Progenitor cell of endocrine pancreas (in vitro differentiated cells): ENCODE data around the gene GJA8. TPM values are rescaled to one million over a fixed set of nuclear protein-coding genes. Genes with fewer than 3 reads are reported as not detected.
"Not testable (repeated sequence)": the region's sequence is repeated elsewhere in the genome, so short reads cannot be mapped to it uniquely, and the experiment has no call there.

ENCODE experiments used
- DNase-seq: peaks from one replicate; pipeline ENCODE4 v3.0.0; 2021; ENCODE audit warnings: low spot score; ENCODE audit not compliant: unreplicated experiment
- H3K27ac Mint-ChIP-seq: 2 replicates; pipeline ENCODE4 v1.8.0; 2021; ENCODE audit warnings: mild to moderate bottlenecking, moderate library complexity, mixed read lengths
- H3K27me3 Mint-ChIP-seq: 2 replicates; pipeline ENCODE4 v1.8.0; 2021; ENCODE audit warnings: mixed read lengths
- H3K36me3 Mint-ChIP-seq: 2 replicates; pipeline ENCODE4 v1.8.0; 2022; ENCODE audit warnings: mixed read lengths; ENCODE audit not compliant: insufficient read depth
- H3K4me1 Mint-ChIP-seq: 2 replicates; pipeline ENCODE4 v1.8.0; 2021; ENCODE audit warnings: low read depth, mixed read lengths
- H3K4me3 Mint-ChIP-seq: 2 replicates; pipeline ENCODE4 v1.8.0; 2021; ENCODE audit warnings: low read depth, mild to moderate bottlenecking, moderate library complexity, mixed read lengths
- H3K9me3 Mint-ChIP-seq: 2 replicates; pipeline ENCODE4 v1.8.0; 2021; ENCODE audit warnings: low read depth, mixed read lengths
- CTCF ChIP-seq: fragments of 200-600 bp; sonication (generic); IDR thresholded peaks from one replicate; pipeline ENCODE4 v1.5.0; 2021; ENCODE audit warnings: antibody characterized with exemption, mild to moderate bottlenecking; ENCODE audit not compliant: unreplicated experiment
- total RNA-seq: library from RNA; stranded (reverse); gene quantifications from 2 replicates; pipeline ENCODE4 v1.2.1, GENCODE V29; 2021

Gene GJA8
- total RNA-seq, 1 donor from 2014 or later = not detected

DNA sequence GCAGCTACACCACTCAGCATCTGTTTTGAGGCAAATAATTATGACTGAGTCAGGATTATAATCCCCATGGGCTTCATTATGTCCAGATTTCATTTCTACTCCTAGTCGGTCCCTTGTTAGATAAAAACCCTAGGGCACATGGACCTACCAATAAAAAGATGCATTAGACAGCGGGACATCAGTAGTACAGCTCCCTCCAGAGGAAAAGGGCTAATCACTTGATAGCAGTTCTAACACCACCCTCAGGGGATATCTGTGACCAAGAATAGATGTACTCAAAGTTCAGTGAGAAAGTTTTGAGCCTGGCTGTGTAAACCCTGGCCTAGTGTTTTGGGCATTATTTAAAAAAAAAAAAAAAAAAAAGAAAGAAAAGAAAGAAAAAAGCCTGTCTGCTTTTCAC lies 10.0 kb downstream of the GJA8 start:
- H3K9me3 Mint-ChIP-seq = no peaks in the 10 kb centered on the region
- peaks cover 13% of the 10 kb centered on the region for H3K27me3 Mint-ChIP-seq
- no peak overlapping the region for H3K27ac Mint-ChIP-seq

DNA sequence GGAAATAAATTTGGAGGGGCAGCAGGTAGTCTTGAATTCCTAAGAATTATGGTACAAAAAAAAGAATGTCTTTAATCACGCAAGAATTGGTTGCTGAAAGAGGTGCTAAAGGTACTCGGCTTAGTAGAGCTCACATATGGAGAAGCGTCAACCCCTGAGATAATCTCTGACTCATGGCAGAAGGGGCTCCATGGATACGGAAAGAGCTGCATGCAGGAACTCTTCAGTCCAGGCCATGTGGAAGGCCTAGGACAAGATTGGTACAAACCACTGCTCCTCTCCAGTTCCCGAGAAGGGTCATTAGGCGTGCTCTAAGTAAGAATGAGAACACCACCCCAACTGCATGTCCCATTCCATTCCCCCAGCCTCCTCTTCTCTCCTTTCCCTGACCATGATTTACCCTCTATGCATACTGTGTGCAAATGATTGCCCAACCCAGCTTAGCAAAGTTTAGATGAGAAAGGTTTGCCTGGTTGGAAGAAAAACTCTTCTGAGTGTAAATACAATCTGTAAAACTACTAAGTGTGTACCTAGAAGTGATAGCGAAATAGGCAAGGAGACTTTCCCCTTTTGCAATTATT lies 10.9 kb downstream of the GJA8 start:
- DNase-seq = no peak
- no peak for TF ChIP-seq CTCF
- Mint-ChIP-seq H3K4me3 (no peak overlapping the region), H3K27ac (no peak overlapping the region), H3K9me3 (no peaks in the 10 kb centered on the region), H3K4me1 (no peaks in the 10 kb centered on the region), H3K36me3 (no peaks in the 10 kb centered on the region), H3K27me3 (peaks cover 12% of the 10 kb centered on the region)

More for the DNA sequence above, 10.0 kb downstream of the GJA8 start:
- H3K4me1 Mint-ChIP-seq = no peaks in the 10 kb centered on the region
- no peak overlapping the region for H3K4me3 Mint-ChIP-seq
- no peaks in the 10 kb centered on the region for H3K36me3 Mint-ChIP-seq
- no peak for TF ChIP-seq CTCF
- DNase-seq = no peak

GRCh38 chr1:147919896-147920295 lies 17.3 kb downstream of the GJA8 start:
- H3K4me3 Mint-ChIP-seq = no peak overlapping the region
- no peaks in the 10 kb centered on the region for H3K27me3 Mint-ChIP-seq
- H3K9me3 Mint-ChIP-seq = no peaks in the 10 kb centered on the region
- DNase-seq = no peak
- H3K27ac Mint-ChIP-seq = no peak overlapping the region
- no peak for TF ChIP-seq CTCF
- H3K4me1 Mint-ChIP-seq = no peaks in the 10 kb centered on the region
- no peaks in the 10 kb centered on the region for H3K36me3 Mint-ChIP-seq

GRCh38 chr1:147924813-147925212 lies 22.2 kb downstream of the GJA8 start:
- Mint-ChIP-seq H3K4me1 (peaks cover 3% of the 10 kb centered on the region), H3K36me3 (no peaks in the 10 kb centered on the region), H3K27ac (no peak overlapping the region), H3K4me3 (no peak overlapping the region), H3K9me3 (no peaks in the 10 kb centered on the region), H3K27me3 (no peaks in the 10 kb centered on the region)
- DNase-seq = no peak
- TF ChIP-seq CTCF = no peak

DNA sequence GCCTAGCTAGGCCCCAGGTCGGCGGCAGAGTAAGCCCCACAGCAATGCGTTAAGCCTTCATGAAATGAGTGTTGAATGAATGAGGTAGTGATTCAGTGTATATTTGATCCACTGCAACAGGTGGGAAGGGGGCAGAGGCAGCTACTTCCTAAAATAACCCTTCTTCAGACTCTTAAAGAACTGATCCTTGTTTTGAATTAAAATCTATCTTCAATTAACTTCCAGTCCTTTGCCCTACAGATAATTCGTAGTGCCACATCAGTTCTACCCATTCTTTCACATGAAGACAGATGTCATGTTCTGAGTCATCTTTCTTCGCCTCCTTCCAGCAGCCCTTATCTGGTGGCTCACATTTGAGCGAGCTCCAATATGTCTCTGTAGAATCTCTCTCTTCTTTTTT lies 24.6 kb downstream of the GJA8 start:
- not testable (repeated sequence) for H3K4me1 Mint-ChIP-seq, H3K9me3 Mint-ChIP-seq, DNase-seq, H3K27me3 Mint-ChIP-seq, H3K27ac Mint-ChIP-seq, H3K36me3 Mint-ChIP-seq, H3K4me3 Mint-ChIP-seq

GRCh38 chr1:147927689-147928088 lies 25.1 kb downstream of the GJA8 start:
- H3K4me1 Mint-ChIP-seq, DNase-seq, H3K27me3 Mint-ChIP-seq, H3K36me3 Mint-ChIP-seq, H3K4me3 Mint-ChIP-seq, H3K27ac Mint-ChIP-seq, H3K9me3 Mint-ChIP-seq: not testable (repeated sequence)

DNA sequence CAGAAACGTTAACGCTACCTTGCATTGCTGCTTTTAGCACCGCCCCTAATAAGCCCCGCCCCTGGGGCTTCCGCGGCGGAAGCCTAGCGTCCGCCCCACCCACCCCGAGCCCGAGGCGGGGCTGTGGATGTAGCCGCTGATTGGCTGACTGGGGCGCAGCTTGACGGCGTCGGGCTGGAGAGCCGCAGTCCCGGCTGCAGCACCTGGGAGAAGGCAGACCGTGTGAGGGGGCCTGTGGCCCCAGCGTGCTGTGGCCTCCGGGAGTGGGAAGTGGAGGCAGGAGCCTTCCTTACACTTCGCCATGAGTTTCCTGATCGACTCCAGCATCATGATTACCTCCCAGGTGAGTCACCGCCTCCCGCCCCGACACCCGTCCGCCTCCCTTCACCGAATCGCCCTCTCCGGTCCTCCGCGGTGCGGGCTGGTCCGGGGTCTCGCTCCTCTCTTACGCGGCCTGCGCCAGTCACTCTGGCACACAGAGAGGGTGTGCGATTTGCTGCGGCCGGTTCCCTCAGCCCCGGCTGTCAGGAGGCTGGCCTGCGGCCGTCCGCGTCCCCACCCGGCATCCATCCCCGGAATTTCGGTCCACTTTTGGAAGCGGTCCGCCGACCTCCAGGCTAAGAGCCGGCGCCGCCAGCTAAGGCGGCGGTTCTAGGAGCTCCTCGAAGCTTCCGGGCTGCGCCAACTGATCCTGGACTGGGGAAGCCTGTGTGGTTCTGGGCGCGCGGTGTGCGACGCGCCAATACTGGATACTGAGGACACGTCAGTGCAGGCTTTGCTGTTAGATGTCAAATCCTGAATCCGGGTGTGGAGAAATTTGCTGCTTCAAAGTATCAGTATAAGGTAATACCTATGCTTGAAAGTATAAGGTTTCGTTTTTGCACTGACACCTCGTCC lies 25.9 kb downstream of the GJA8 start, which contains the start of gene GPR89B:
TSS of gene GPR89B (plus strand) at position 185 of the 897 bp plus-strand sequence. CDS start at position 302, 117 bp downstream.
- peak; percentile 82 for DNase-seq
- H3K36me3 Mint-ChIP-seq, H3K9me3 Mint-ChIP-seq, H3K4me1 Mint-ChIP-seq, H3K27me3 Mint-ChIP-seq: not testable (repeated sequence)
- Mint-ChIP-seq H3K4me3 (peak within 1 kb of the TSS; percentile 79), H3K27ac (peak within 1 kb of the TSS; percentile 77)

- not testable (repeated sequence) for H3K27ac Mint-ChIP-seq, H3K4me1 Mint-ChIP-seq, H3K36me3 Mint-ChIP-seq, H3K27me3 Mint-ChIP-seq, H3K4me3 Mint-ChIP-seq, DNase-seq, H3K9me3 Mint-ChIP-seq
These were observed 28.5 kb downstream of the GJA8 start for GRCh38 chr1:147931137-147931536.

DNA sequence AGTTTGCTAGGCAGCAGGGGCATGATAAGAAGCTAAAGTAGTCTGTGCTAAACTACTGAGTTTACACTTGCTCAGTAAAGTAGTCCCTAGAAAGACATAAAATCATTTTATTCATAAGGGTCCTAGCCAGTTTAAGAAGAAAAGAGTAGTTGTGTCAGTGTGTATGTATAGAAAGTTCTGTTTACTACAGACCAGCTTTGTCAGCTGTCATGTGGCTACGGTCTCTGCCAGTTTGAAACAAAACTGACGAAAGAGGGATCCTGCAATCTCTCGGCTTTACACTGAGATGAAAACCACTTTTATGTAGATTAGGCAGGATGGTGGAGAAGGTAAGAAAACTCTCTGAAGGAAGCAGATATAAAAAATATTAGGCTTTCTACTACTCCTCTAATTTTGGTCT lies 32.7 kb downstream of the GJA8 start:
- not testable (repeated sequence) for DNase-seq, H3K27me3 Mint-ChIP-seq, H3K9me3 Mint-ChIP-seq, H3K36me3 Mint-ChIP-seq, H3K27ac Mint-ChIP-seq, H3K4me1 Mint-ChIP-seq, H3K4me3 Mint-ChIP-seq
